ENCODE data around the gene TTF2.
"Not testable (repeated sequence)": the region's sequence is repeated elsewhere in the genome, so short reads cannot be mapped to it uniquely, and the experiment has no call there.

The TTF2 gene

DNA sequence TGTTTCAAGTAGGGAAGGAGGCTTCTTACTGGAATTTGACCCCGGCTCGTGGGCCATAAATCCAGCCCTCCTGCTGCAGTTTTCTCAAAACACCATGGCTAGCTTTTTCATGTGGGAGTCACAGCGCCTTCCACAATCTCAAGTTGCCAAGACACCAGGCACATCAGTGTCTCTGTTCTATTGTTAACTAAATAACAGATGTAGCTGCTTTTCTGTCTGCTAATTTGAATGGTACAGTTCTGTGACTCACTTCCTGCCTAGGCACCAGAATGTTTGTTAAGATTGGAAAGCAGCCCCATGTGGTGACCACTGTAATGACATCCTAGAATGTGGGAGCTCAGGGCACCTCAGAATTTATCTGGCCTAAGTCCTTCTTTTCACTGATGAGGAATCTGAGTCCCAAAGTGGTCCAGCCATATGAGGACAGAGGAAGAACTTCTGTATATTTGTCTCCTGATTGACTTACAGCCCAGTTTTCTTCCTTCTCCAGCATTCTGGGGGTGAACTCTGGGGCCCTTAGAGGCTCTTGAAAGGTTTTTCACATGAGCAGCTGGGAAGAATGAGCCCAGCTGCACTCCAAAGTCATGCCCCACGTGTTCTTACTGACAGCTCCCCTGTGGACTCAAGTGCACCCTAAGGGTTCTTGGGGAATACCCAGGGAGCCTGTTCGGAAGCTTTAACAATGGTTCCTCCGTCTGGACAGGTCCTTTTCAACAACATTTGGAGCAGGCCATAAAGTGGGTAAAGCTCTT lies 33.9 kb downstream of the TTF2 start:
- no peak for DNase-seq (ENCODE audit: low spot score)

GRCh38 chr1:117094841-117095604 lies 34.9 kb downstream of the TTF2 start:
- no peak for DNase-seq (ENCODE audit: low spot score)

DNA sequence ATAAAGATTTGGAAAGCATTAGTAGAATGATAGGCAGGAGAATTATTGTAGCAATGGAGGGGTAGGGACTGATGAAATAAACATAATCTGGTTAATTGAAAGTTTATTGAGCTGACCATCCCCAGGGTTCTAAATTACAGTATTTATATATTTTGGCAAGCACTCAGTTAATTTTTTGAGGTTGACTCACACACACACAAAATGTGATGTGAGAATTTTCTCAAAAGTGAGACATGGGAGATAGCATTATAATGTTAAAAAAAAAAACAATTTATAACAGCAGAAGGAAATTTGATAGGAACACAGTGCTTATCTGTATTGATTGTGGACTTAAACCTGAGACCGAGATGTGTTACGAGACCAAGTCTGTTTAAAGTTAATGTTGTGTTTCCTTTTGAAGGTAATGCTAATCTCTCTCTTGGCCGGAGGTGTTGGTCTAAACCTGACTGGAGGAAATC lies 36.9 kb downstream of the TTF2 start:
- no peak for DNase-seq (ENCODE audit: low spot score)

DNA sequence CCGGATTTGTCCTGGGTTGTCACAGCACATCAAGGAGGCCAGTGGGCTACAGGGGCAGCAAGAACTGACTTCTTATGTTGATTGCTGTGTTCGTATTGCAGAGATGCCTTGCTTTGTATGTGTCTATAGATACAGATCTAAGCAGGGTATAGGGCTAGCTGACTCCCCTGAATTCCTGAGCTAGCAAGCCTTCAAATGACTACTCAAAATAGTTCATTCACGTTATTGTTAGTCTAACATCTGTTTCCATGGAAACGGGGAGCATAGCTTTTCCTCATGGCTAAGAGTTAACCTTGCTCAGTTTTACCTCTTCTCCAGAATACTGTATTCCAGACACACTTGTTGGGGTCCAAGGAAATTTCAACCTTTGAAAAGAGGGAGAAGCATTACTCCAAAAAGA lies 37.3 kb downstream of the TTF2 start:
- no peak for DNase-seq (ENCODE audit: low spot score)

DNA sequence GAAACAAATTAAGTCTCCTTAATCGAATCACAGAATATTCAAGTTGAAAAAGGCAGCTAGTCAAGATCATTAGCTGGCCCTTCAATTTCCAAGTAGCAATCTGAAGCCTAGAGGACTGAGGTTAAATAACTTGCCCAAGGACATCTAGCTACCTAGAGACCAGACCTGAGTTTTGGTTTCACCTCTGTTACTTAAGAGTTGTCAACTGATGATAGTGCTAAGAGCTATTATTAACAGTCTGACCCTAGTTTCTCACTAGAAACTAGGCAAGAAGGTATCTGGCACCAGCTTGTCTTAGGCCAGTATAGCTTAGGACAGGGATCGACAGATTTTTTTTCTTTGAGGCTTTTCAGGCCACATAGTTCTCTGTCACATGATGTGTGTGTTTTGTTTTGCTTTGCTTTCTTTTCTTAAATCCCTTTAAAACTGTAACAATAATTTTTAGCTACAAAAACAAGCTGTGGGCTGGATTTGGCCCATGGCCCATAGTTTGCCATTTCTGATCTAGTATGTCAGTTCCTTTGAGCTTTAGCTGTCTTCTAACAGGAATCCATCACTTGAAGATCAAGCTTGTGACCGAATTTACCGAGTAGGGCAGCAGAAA lies 38.3 kb downstream of the TTF2 start:
- DNase-seq (ENCODE audit: low spot score), result no peak

DNA sequence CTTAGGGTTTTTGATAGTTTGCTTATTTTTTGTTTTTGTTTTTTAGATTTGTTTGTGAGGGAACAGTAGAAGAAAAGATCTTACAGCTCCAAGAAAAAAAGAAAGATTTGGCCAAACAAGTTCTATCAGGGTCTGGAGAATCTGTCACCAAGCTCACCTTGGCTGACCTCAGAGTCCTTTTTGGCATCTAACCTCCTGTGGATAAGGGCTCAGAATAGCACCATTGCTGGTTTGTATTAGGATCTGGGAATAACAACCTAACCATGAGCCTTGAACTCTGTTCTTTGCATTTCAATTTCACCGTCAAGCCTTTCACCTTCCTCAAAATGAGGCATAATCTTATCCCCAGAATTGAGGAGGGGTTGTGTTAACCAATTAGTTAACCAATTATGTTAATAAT lies 41.2 kb downstream of the TTF2 start:
- no peak for DNase-seq (ENCODE audit: low spot score)

GRCh38 chr1:117101858-117102257 lies 41.7 kb downstream of the TTF2 start:
- not testable (repeated sequence) for DNase-seq (ENCODE audit: low spot score)

GRCh38 chr1:117104986-117105385 lies 44.9 kb downstream of the TTF2 start:
- DNase-seq (ENCODE audit: low spot score), result no peak

DNA sequence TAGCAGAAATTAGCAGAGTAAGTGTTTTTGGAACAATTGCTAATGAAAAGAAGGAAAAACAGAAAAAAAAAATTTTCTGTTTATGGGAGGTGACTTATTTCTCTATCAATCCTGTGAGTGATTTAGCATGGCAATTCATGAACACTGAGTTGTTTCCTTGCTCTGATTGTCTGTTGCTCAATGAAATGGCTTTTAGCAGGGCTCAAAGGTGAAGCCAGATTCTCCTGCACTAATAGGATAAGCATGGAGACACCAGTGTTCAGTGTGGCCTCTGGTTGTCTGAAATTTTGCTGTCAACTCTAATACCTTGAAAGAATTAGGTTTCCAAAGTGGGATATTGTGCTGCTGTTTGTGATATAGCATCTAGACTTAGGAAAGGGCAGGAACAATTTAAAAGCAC lies 45.6 kb downstream of the TTF2 start:
- no peak for DNase-seq (ENCODE audit: low spot score)

DNA sequence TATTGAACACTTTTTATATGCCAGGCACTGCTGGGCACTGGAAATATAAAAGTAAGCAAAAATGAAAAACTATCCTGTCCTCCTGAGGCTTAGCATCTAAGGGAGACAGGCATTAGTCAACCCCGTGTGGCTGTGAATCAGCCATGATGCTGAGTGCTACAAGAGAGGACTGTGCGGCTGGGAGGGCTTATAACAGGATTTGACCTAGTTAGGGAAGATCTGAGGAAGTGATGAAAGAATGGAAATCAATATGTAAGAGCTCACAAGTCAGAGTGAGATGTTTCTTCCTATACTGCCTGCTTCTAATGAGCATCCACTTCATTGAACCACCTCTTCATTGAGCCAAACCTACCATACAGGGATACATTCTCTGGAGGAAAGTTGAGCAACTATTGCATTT lies 46.4 kb downstream of the TTF2 start:
- no peak for DNase-seq (ENCODE audit: low spot score)

DNA sequence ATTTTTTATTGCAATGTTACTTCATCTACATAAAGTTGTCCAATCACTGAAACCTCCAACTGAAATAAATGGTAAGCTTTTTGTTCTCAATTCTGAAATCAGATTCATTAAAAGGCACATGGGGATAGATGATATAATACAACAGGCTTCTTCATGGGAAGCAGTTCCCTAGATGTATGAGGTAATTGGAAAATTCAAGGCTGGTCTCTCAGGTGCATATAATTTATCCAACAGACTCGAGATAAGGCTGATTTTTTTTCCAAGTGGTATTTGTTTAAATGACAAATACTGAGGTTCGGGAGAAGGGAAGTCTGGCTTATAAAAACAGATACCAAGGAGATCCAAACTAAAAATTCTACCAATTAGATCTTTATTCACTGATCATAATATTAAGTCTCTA lies 47.2 kb downstream of the TTF2 start:
- DNase-seq (ENCODE audit: low spot score), result no peak

- DNase-seq (ENCODE audit: low spot score), result no peak
Measured at GRCh38 chr1:117110774-117111173, 50.6 kb downstream of the TTF2 start.

GRCh38 chr1:117112047-117112717 lies 52.1 kb downstream of the TTF2 start:
- DNase-seq (ENCODE audit: low spot score), result no peak

DNA sequence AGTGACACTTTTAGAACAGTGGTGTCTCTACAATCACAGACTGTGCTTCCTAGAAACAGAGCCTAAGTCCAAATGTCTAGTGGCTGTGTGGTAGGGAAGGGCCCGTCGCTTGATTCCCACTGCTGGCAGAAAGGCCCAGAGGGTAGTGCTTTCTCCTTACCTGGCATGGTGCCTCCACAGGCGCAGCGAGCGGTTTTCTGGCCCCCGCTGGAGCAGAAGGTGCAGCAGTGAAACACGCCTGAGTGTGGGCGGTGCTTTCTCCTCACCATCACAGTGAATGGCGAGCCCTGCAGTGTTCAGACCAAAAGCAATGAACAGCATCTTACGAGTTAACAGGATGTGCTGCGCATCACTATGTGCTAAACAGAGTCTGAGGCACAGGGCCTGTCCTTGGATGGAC lies 53.1 kb downstream of the TTF2 start:
- DNase-seq (ENCODE audit: low spot score), result no peak

GRCh38 chr1:117114877-117115276 lies 54.8 kb downstream of the TTF2 start:
- no peak for DNase-seq (ENCODE audit: low spot score)

GRCh38 chr1:117116090-117116783 lies 56.1 kb downstream of the TTF2 start:
- no peak for DNase-seq (ENCODE audit: low spot score)

GRCh38 chr1:117116784-117117130 lies 56.6 kb downstream of the TTF2 start:
- no peak for DNase-seq (ENCODE audit: low spot score)

DNA sequence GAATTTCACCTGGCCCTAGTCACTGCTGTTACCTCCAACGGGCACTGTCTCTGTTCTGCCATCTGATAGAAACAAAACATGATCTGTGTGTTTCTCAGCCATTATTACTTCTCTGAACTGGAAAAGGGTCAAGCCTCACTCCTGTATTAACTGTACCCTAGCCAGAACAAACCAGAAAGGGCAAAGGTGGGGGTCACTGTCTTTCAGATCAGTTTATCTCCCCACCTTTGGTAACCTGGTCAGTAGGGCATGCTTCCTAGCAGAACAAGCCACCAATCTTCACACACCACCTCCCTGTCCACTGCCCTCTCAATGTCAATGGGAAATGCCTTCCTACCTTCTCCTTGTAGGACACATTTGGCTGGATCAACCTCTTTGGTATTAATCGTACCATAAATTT lies 57.6 kb downstream of the TTF2 start:
- DNase-seq (ENCODE audit: low spot score), result no peak

DNA sequence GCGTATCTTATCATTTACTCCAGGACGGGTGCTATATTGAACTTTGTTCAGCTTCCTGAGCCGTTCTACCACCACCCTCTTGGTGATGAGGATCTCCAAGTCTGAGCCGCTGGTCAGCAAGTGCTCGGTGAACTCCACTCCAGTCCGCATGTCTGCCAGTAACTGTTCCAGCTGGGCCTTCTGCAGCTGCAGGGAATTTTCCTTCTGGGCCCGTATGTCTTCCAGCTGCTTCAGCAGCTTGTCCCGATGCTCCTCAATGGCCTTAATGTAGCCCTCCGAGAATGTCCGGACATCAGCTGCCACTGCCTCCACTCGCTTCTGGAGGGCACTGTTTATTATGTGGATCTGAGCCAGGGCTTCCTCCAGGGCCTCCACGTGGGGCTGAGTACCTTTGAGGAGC lies 58.0 kb downstream of the TTF2 start:
- DNase-seq (ENCODE audit: low spot score), result no peak

DNA sequence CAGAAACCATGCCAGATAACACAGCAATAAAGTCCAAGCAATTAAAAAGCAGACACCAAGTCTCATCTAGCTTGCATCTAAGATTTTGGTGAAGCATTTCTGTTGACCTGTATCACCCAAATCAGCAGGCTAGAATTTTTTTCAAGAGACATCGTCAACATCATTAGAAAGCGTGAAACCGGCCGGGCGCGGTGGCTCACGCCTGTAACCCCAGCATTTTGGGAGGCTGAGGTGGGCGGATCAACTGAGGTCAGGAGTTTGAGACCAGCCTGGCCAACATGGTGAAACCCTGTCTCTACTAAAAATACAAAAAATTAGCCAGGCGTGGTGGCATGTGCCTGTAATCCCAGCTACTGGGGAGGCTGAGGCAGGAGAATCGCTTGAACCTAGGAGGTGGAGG lies 59.0 kb downstream of the TTF2 start:
- DNase-seq (ENCODE audit: low spot score), result not testable (repeated sequence)

DNA sequence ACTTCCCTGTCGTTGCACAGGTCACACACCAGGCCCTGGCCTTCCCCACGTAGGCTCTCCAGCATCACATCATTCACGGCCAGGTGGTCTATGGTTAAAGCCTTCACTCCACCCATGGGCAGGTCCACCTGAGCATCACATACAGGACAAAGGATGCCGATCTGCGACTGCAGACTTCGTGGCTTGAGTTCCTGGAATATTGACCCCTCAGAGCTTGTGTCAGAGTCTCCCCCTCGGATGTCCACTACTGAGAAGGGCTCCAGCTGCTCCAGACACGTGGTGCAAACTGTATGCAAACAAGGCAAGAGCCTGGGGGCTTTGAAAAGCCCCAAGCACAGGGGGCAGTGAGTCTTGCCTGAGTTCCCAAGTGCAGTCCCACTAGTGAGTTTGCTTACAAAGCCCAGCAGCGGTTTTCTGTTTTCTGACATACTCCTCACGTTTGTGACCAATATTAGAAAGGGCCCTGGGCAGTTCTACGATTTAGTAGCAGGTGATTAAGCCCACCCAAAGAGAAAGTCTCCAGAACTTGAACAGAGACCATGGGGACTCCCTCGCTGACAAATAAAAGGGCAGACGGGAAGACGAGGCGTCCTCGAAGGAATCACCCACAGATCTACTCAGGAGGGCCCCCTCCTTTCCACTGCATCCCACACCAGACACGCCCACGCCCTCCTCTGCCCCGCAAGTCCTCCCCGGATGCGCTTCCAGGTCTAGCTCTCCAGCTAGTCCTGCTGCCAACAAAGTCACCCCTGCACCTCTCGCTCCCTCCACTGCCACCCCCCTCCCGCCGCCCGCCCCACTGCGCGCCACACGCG lies 60.9 kb downstream of the TTF2 start:
- no peak for DNase-seq (ENCODE audit: low spot score)

Measured in D341Med (cell line).